Mucosa of descending colon (tissue), 3 donors: ENCODE results near the gene MDFI. TPM values are rescaled to one million over a fixed set of nuclear protein-coding genes. Genes with fewer than 3 reads are reported as not detected.
A peak's percentile ranks its signal among the peaks of the same experiment; 100 is the strongest.

Experiments used
- ATAC-seq: fragments of 200-7000 bp; cut with Tn5 transposase; one replicate; pipeline ENCODE4 v1.9.1; 2020; ENCODE audit warnings: mild to moderate bottlenecking, moderate library complexity
- DNase-seq, 3 donors: peaks; one replicate each; pipeline ENCODE4 v3.0.0-alpha.2; 2020
- H3K36me3 ChIP-seq: fragments of 200-600 bp; one replicate; pipeline ENCODE4 v1.8.0; 2021; ENCODE audit warnings: low read depth, mild to moderate bottlenecking
- H3K4me1 ChIP-seq: fragments of 200-600 bp; one replicate; pipeline ENCODE4 v1.8.0; 2021; ENCODE audit warnings: low read depth, mild to moderate bottlenecking
- H3K4me3 ChIP-seq: fragments of 200-600 bp; one replicate; pipeline ENCODE4 v1.8.0; 2021; ENCODE audit warnings: mild to moderate bottlenecking
- H3K9me3 ChIP-seq: fragments of 200-600 bp; one replicate; pipeline ENCODE4 v1.8.0; 2021; ENCODE audit warnings: mild to moderate bottlenecking
- CTCF ChIP-seq: fragments of 200-600 bp; IDR thresholded peaks from one replicate; pipeline ENCODE4 v1.8.0; 2022; ENCODE audit warnings: antibody characterized with exemption, mild to moderate bottlenecking
- intact Hi-C, 2 donors: fragments of 100-400 bp; cut with DNase I in 1 of 2; cut with micrococcal nuclease in 1 of 2; formaldehyde crosslinking; loops; one replicate each; pipeline versions ENCODE4 v1.11.0 to v1.11.1; 2022; cut with DNase I, micrococcal nuclease
- total RNA-seq, 3 donors: library from RNA; stranded (reverse); fragmentation: NEBNext Ultra II Directional in 2 of 3; extraction: Animal tissue kit (Norgen Biotek cat#: 25700) in 2 of 3; gene quantifications; one replicate each; pipeline versions ENCODE4 v1.2.1 to v1.2.4, GENCODE V29; 2021 to 2023
- donor health status: DM: no; HTN: no; CAD: no; lungs with moderate emphysema.
- donor health status: DM: no; HTN: no; CAD: no.
- donor health status: DM: no; HTN: yes; CAD: no.

Gene MDFI
- total RNA-seq, 3 donors from 2014 or later: 0.96 to 2.2 (median 2.1) TPM

- ATAC-seq (no peak), DNase-seq (peak in 1 of 3 donors; percentile 19)
- no peak for TF ChIP-seq CTCF
- H3K36me3 ChIP-seq: no peaks in the 10 kb centered on the region
- peaks cover 3% of the 10 kb centered on the region for H3K4me1 ChIP-seq
- intact Hi-C loops: no loop called here
- no peaks in the 10 kb centered on the region for H3K9me3 ChIP-seq
- H3K4me3 ChIP-seq: no peak overlapping the region
Observed at GRCh38 chr6:41689171-41690008, 51.1 kb downstream of the MDFI start.

- Histone ChIP-seq H3K4me3 (no peak overlapping the region), H3K9me3 (no peaks in the 10 kb centered on the region), H3K4me1 (peaks cover 3% of the 10 kb centered on the region), H3K36me3 (no peaks in the 10 kb centered on the region)
- no peak for TF ChIP-seq CTCF
- intact Hi-C loops: no loop called here
- ATAC-seq (no peak), DNase-seq (no peak)
Observed at GRCh38 chr6:41690541-41691330, 52.5 kb downstream of the MDFI start.

GRCh38 chr6:41691426-41692079, 53.3 kb downstream of the MDFI start:
- Histone ChIP-seq H3K36me3 (no peaks in the 10 kb centered on the region), H3K4me1 (peaks cover 3% of the 10 kb centered on the region), H3K4me3 (no peak overlapping the region), H3K9me3 (no peaks in the 10 kb centered on the region)
- ATAC-seq (no peak), DNase-seq (no peak)
- TF ChIP-seq CTCF: no peak
- intact Hi-C loops: no loop called here

- no peak for DNase-seq
- Histone ChIP-seq H3K9me3 (no peaks in the 10 kb centered on the region), H3K4me3 (no peak overlapping the region), H3K36me3 (no peaks in the 10 kb centered on the region), H3K4me1 (peaks cover 2% of the 10 kb centered on the region)
- ATAC-seq: no peak
- intact Hi-C loops: no loop called here
- TF ChIP-seq CTCF: no peak
Observed at GRCh38 chr6:41692080-41692675, 53.9 kb downstream of the MDFI start.

- Histone ChIP-seq H3K36me3 (no peaks in the 10 kb centered on the region), H3K4me1 (no peaks in the 10 kb centered on the region), H3K9me3 (no peaks in the 10 kb centered on the region), H3K4me3 (no peak overlapping the region)
- no peak for TF ChIP-seq CTCF
- DNase-seq (no peak), ATAC-seq (no peak)
- intact Hi-C loops: no loop called here
Observed at GRCh38 chr6:41692730-41693129, 54.5 kb downstream of the MDFI start.
